Activated CD8-positive, alpha-beta T cell treated with anti-CD3 and anti-CD28 coated beads for 36 hours (primary cell): ENCODE results near the gene HABP4. TPM values are rescaled to one million over a fixed set of nuclear protein-coding genes. Genes with fewer than 3 reads are reported as not detected.

Experiments
- ATAC-seq: fragments of 200-7000 bp; cut with Tn5 transposase; one replicate; pipeline ENCODE4 v1.10.0; 2021; ENCODE audit warnings: mild to moderate bottlenecking, moderate library complexity
- CTCF ChIA-PET: fragments of 350-600 bp; sonication (Branson Sonifier 250); formaldehyde crosslinking; loops from one replicate; lab custom pipeline; 2021; ENCODE audit warnings: antibody characterized with exemption; lab: Charles Lee
- POLR2A ChIA-PET: fragments of 350-600 bp; sonication (Branson Sonifier 250); formaldehyde crosslinking; loops from one replicate; lab custom pipeline; 2021; ENCODE audit warnings: antibody characterized with exemption; lab: Charles Lee
- DNase-seq: peaks from one replicate; pipeline ENCODE4 v3.0.0-alpha.2; 2020
- H3K27ac Mint-ChIP-seq: one replicate; pipeline ENCODE4 v1.8.0; 2021; ENCODE audit warnings: mild to moderate bottlenecking, mixed read lengths
- H3K27me3 Mint-ChIP-seq: one replicate; pipeline ENCODE4 v1.8.0; 2021; ENCODE audit warnings: mixed read lengths
- H3K36me3 Mint-ChIP-seq: one replicate; pipeline ENCODE4 v1.8.0; 2021; ENCODE audit warnings: low read depth, mixed read lengths
- H3K4me1 Mint-ChIP-seq: one replicate; pipeline ENCODE4 v1.8.0; 2021; ENCODE audit warnings: low read depth, mixed read lengths
- H3K4me3 Mint-ChIP-seq: one replicate; pipeline ENCODE4 v1.8.0; 2021; ENCODE audit warnings: mild to moderate bottlenecking, moderate library complexity, mixed read lengths
- H3K9me3 Mint-ChIP-seq: one replicate; pipeline ENCODE4 v1.8.0; 2021; ENCODE audit warnings: mixed read lengths
- intact Hi-C: fragments of 100-400 bp; cut with micrococcal nuclease; formaldehyde crosslinking; loops from one replicate; pipeline ENCODE4 v1.10.0; 2022
- total RNA-seq, 2 experiments: library from RNA; stranded (reverse); gene quantifications; one replicate each; pipeline ENCODE4 v1.2.3, GENCODE V29; 2021
- TF ChIP-seq, protein P1 (sequence below): fragments of 200-600 bp; IDR thresholded peaks from one replicate; pipeline ENCODE4 v1.8.0; 2022; ENCODE audit warnings: antibody characterized with exemption, mild to moderate bottlenecking

The HABP4 gene
- total RNA-seq, 2 experiments from 2014 or later, result 7.0 to 8.3 TPM

DNA sequence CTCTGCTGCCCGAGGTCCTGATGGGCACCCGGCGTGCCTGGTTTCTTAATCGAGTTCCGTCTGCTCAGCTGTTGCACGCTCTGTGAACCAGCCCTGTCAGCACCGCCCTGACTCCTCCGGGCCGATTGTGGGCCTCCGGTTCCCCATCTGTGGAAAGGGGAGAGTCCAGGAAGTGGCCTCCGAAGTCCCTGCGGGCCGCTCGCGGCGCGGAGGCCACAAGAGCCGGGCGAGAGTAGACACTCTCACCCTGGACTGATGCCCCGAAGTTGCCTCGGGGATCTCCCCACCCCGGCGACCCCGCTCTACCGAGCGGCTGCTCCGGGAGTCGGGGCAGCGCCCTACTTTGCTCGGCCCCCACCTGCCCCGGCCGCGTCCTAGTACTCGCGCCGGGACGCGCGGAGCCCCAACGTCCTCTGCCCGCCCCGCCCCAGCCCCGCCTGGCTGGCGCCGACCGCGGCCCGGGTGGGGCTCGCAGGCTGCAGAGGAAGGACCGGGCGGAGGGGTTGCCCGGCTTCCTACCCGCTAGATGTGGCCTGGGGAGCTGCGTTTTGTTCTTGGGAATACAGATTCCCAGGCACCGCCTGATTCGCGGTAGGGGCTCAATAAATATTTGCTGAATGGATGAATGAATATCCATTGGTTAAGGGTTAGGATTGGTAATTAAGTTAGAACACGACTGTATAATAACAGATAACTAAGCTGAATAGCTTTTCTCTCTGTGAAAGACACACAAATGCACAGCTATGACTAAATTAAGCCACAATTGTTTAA lies 30.9 kb upstream of the HABP4 start:
- intact Hi-C loops, result no loop called here
- Mint-ChIP-seq H3K36me3 (peaks cover 15% of the 10 kb centered on the region), H3K4me1 (peaks cover 33% of the 10 kb centered on the region), H3K27me3 (no peaks in the 10 kb centered on the region), H3K4me3 (peak overlapping the region; percentile 93), H3K27ac (peak overlapping the region; percentile 90), H3K9me3 (no peaks in the 10 kb centered on the region)
- TF ChIP-seq, protein P1, sequence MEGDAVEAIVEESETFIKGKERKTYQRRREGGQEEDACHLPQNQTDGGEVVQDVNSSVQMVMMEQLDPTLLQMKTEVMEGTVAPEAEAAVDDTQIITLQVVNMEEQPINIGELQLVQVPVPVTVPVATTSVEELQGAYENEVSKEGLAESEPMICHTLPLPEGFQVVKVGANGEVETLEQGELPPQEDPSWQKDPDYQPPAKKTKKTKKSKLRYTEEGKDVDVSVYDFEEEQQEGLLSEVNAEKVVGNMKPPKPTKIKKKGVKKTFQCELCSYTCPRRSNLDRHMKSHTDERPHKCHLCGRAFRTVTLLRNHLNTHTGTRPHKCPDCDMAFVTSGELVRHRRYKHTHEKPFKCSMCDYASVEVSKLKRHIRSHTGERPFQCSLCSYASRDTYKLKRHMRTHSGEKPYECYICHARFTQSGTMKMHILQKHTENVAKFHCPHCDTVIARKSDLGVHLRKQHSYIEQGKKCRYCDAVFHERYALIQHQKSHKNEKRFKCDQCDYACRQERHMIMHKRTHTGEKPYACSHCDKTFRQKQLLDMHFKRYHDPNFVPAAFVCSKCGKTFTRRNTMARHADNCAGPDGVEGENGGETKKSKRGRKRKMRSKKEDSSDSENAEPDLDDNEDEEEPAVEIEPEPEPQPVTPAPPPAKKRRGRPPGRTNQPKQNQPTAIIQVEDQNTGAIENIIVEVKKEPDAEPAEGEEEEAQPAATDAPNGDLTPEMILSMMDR, result no peak
- CTCF ChIA-PET, result interaction anchor here (0.7 kb wide), 1 partner anchor 94 kb away, joined by 3 read pairs; no protein-coding TSS in a partner anchor
- POLR2A ChIA-PET, result interaction anchor here (0.6 to 1.0 kb wide), 2 partner anchors 31 to 1809 kb away, joined by 3 to 4 read pairs; partner anchors contain the start of gene HABP4
- ATAC-seq (peak; percentile 28), DNase-seq (peak; percentile 71)

- H3K9me3 Mint-ChIP-seq, result no peaks in the 10 kb centered on the region
- CTCF ChIA-PET, result interaction anchor here (0.7 kb wide), 1 partner anchor 95 kb away, joined by 3 read pairs; no protein-coding TSS in a partner anchor
- intact Hi-C loops, result no loop called here
Observed at GRCh38 chr9:96419691-96419969, 30.3 kb upstream of the HABP4 start.

DNA sequence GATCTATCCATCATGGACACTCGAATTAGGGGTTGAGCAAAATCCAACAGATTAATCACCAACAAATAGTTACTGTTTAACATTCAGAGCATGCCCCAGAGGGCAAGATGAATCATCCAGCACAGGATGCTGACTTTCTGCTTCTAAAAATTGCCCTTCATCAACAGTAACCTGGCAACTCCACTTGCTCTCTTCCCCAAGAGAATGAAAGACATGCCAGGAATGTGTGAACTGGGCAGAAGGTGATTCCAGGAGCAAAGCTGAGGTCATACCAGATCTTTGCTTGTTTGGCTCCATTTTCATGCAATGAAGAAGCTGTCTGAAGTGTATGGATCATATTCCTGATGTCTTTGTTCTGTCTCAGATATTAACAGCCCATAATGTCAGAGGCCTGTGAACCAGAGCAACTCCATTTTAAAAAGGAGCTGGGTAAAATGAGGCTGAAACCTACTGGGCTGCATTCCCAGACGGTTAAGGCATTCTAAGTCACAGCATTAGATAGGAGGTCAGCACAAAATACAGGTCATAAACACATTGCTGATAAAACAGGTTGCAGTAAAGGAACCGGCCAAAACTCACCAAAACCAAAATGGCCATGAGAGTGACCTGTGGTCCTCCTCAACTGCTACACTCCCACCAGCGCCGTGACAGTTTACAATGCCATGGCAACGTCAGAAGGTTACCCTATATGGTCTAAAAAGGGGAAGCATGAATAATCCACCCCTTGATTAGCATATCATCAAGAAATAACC lies 29.3 kb upstream of the HABP4 start:
- TF ChIP-seq, protein P1, result no peak
- CTCF ChIA-PET, result no interaction called here
- no peaks in the 10 kb centered on the region for H3K27me3 Mint-ChIP-seq
- no peaks in the 10 kb centered on the region for H3K9me3 Mint-ChIP-seq
- DNase-seq, result peak; percentile 50
- H3K4me3 Mint-ChIP-seq, result peak overlapping the region; percentile 93
- POLR2A ChIA-PET, result no interaction called here
- H3K27ac Mint-ChIP-seq, result peak overlapping the region; percentile 67
- ATAC-seq, result no peak
- H3K36me3 Mint-ChIP-seq, result peaks cover 15% of the 10 kb centered on the region
- H3K4me1 Mint-ChIP-seq, result peaks cover 34% of the 10 kb centered on the region
- intact Hi-C loops, result no loop called here

More at GRCh38 chr9:96419691-96419969, 30.3 kb upstream of the HABP4 start:
- H3K27me3 Mint-ChIP-seq, result no peaks in the 10 kb centered on the region
- POLR2A ChIA-PET, result interaction anchor here (0.6 to 1.0 kb wide), 2 partner anchors 30 to 1810 kb away, joined by 3 to 4 read pairs; partner anchors contain the start of gene HABP4
- ATAC-seq, result no peak
- peaks cover 31% of the 10 kb centered on the region for H3K4me1 Mint-ChIP-seq
- TF ChIP-seq, protein P1, result no peak
- no peak for DNase-seq
- H3K27ac Mint-ChIP-seq, result peak overlapping the region; percentile 67
- peak overlapping the region; percentile 93 for H3K4me3 Mint-ChIP-seq
- H3K36me3 Mint-ChIP-seq, result peaks cover 15% of the 10 kb centered on the region

GRCh38 chr9:96423322-96423984 lies 26.5 kb upstream of the HABP4 start:
- ATAC-seq, result no peak
- no peaks in the 10 kb centered on the region for H3K27me3 Mint-ChIP-seq
- POLR2A ChIA-PET, result no interaction called here
- no peak overlapping the region for H3K4me3 Mint-ChIP-seq
- TF ChIP-seq, protein P1, result no peak
- CTCF ChIA-PET, result interaction anchor here (1.3 kb wide), 1 partner anchor 243 kb away, joined by 3 read pairs; no protein-coding TSS in a partner anchor
- intact Hi-C loops, result no loop called here
- no peak overlapping the region for H3K27ac Mint-ChIP-seq
- H3K36me3 Mint-ChIP-seq, result no peaks in the 10 kb centered on the region
- no peaks in the 10 kb centered on the region for H3K9me3 Mint-ChIP-seq
- DNase-seq, result no peak
- H3K4me1 Mint-ChIP-seq, result peaks cover 28% of the 10 kb centered on the region
